ENCODE measurements around the gene HK1. TPM values are rescaled to one million over a fixed set of nuclear protein-coding genes. Genes with fewer than 3 reads are reported as not detected.
"Not testable (repeated sequence)": the region's sequence is repeated elsewhere in the genome, so short reads cannot be mapped to it uniquely, and the experiment has no call there.

HK1 gene
- total RNA-seq, 1 donor from 2014 or later, result 113 TPM

- DNase-seq (ENCODE audit: low read depth in 2 of 2), result no peak
Measured at GRCh38 chr10:69254877-69255276, 23.4 kb upstream of the HK1 start.

DNA sequence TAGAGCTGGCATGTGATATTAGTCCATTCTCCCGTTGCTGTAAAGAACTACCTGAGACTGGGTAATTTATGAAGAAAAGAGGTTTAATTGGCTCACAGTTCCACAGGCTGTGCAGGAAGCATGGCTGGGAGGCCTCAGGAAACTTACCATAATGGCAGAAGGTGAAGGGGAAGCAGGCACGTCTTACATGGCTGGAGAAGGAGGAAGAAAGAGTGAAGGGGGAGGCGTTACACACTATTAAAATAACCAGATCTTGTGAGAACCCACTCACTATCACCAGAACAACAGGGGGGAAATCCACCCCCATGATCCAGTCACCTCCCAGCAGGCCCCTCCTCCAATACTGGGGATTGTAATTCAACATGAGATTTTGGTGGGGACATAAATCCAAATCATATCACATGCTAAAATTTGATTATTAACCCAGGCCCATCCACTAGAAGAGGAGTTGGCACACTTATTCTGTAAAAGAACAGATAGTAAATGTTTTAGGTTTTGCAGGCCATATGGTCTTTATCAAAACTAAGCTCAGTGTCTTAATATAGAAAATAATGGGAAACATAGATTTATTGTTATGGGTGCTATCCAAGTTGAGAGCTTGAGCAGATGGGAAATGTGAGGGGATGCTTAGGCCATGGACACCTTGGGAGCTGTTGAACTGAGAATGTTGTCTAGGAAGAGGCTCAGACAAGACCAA, 18.6 kb upstream of the HK1 start:
- DNase-seq (ENCODE audit: low read depth in 2 of 2), result no peak

- no peak for DNase-seq (ENCODE audit: low read depth in 2 of 2)
Measured at GRCh38 chr10:69261184-69261583, 17.1 kb upstream of the HK1 start.

DNA sequence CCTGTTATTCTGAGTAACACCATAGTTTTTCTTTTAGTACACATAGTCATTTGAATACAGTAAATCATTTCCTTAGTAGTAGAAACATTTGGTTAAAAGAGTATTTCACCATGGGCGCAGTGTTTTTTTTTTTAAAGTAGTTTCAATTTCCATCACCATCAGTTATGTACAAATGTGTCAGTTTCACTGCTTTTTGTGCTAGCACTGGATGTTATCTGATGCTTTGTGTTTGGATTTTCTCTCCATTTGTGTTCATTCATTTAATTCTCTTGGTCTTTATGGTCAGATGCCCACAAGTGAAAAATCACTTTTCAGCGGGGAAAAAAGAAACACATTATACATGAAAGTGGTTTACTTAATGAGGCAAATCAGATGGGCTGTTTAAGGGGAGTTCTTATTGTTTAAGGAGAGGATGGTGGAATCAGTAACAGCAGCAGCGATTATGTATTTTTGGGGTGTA, 16.0 kb upstream of the HK1 start:
- DNase-seq (ENCODE audit: low read depth in 2 of 2), result no peak

GRCh38 chr10:69265521-69265920, 12.8 kb upstream of the HK1 start:
- no peak for DNase-seq (ENCODE audit: low read depth in 2 of 2)

DNA sequence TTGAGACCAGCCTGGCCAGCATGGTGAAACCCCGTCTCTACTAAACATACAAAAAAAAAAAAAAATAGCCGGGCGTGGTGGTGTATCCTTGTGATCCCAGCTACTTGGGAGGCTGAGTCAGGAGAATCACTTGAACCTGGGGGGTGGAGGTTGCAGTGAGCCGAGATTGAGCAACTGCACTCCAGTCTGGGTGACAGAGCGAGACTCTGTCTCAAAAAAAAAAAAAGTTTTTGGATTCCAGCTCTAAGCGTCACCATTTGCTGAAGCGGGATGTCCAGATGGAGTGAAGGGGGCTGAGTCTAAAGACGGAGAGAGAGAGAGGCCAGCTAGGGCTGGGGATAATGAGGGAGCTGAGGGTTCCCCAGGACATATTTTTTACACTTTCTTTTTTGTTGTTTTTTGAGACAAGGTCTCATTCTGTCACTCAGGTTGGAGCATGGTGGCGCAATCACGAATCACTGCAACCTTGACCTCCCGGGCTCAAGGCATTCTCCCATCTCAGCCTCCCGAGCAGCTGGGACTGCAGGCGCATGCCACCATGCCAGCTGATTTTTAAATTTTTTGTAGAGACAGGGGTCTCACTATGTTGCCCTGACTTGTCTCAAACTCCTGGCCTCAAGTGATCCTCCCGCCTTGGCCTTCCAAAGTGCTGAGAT, 9.4 kb upstream of the HK1 start:
- no peak for DNase-seq (ENCODE audit: low read depth in 2 of 2)

- no peak for DNase-seq (ENCODE audit: low read depth in 2 of 2)
Measured at GRCh38 chr10:69269761-69270160, 8.5 kb upstream of the HK1 start.

DNA sequence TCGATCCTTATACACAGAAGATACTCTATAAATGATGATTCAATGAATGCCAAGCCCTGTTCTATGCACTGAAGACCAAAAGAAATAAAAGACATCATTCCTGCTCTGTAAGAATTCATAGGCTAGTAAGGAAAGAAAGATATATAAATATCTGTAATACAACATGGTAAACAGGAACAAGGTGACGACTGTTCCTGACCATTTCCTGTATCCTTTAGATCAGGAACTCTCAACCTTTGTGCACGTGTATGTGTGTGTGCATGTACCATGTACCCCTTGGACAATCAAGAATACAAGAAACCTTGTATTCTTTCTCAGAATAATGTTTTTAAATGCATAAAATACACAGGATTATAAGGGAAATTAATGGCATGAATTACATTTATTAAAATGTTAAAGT, 7.3 kb upstream of the HK1 start:
- DNase-seq (ENCODE audit: low read depth in 2 of 2), result peak; percentile 32 to 50

- DNase-seq (ENCODE audit: low read depth in 2 of 2), result peak in 1 of 2 donors; percentile 35
Measured at GRCh38 chr10:69272624-69273023, 5.7 kb upstream of the HK1 start.

GRCh38 chr10:69275444-69275843, 2.9 kb upstream of the HK1 start:
- no peak for DNase-seq (ENCODE audit: low read depth in 2 of 2)

- no peak for DNase-seq (ENCODE audit: low read depth in 2 of 2)
Measured at GRCh38 chr10:69276503-69276902, 1.8 kb upstream of the HK1 start.

DNA sequence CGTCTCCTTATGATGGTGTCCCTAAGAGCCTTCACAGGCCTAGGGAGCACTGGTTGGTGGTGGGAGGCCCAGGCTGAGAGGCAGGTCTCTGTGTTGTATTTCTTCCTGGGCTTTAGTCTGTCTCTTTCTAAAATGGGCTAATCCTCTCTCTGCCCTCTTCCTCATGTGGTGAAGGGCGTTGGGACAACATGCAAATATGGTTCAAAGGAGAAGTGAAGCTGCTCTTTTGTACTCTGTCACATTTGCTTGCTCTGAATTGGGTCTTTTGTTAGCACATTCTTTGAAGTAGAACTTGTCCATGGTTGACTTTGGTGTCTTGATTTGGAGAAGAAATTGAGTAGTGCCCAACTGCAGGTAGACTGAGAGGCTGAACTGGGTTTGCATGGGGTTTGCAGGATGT, 814 bp downstream of the HK1 start:
- DNase-seq (ENCODE audit: low read depth in 2 of 2), result no peak

DNA sequence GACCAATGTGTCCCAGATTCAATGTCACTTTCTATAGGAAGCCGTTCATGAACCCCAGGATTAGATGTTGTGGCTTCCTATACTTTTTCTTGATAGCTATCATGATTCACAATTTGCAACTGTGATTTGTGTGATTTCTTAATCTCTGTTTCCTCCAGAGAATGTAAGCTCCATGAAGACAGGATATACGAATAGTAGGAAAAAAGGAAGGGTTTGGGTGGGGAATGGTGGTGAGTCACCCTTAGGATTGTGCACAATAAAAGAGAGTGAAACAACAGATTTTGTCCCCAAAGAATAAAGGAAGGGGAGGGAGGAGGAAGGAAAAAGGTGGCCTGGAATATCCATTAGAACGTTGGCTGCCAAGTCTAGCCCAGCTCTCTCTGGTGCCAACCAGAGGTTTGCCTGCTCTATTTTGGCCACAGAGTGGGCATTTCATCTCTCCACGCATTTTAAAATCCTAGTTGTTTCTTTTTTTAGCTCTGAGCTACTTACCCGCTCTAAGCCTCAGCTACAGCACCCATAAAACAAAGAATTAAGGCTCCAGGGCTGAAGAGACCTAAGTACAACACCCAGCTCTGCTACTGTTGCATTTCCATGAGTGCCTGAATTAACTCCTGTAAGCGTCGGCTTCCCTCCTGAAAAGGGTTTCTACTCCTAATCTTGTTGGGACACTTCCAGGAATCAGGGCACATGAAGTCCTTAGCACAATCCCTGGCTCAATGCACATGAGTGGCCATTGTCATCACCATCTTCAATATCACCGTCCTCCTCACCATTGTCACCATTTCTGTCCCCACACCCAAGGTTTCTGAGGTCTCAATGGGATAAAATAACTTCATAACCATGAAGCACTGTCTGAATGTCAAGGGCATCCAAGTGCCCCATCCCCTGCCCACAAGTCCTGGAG, 3.5 kb downstream of the HK1 start:
- no peak for DNase-seq (ENCODE audit: low read depth in 2 of 2)

- DNase-seq (ENCODE audit: low read depth in 2 of 2), result not testable (repeated sequence)
Measured at GRCh38 chr10:69284402-69284801, 6.1 kb downstream of the HK1 start.

GRCh38 chr10:69285699-69286098, 7.4 kb downstream of the HK1 start:
- no peak for DNase-seq (ENCODE audit: low read depth in 2 of 2)

GRCh38 chr10:69287181-69287580, 8.9 kb downstream of the HK1 start:
- DNase-seq (ENCODE audit: low read depth in 2 of 2), result no peak

- no peak for DNase-seq (ENCODE audit: low read depth in 2 of 2)
Measured at GRCh38 chr10:69290993-69291392, 12.7 kb downstream of the HK1 start.

DNA sequence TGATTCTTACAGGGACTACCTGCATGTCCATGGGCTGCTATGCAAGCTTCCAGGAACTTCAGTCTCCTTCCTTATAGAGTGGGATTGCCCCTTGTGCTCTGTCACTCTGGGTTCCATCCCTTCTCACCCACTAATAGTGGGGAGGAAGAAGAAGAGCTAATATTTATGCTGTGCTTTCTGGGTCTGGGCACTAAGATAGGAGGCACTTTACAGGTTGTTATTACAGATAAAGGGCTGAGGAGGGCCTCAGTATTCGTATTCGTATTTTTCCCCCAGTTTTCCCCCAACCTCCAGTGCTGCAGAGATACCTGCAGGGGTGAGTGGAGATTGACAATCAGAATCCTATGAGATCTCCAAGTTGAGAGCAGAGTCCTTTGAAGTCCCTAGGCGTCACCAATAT, 14.2 kb downstream of the HK1 start:
- DNase-seq (ENCODE audit: low read depth in 2 of 2), result no peak

GRCh38 chr10:69295027-69295636, 16.8 kb downstream of the HK1 start:
- no peak for DNase-seq (ENCODE audit: low read depth in 2 of 2)

GRCh38 chr10:69303632-69304051, 25.3 kb downstream of the HK1 start:
- DNase-seq (ENCODE audit: low read depth in 2 of 2), result no peak

- DNase-seq (ENCODE audit: low read depth in 2 of 2), result no peak
Measured at GRCh38 chr10:69306421-69306820, 28.1 kb downstream of the HK1 start.

- DNase-seq (ENCODE audit: low read depth in 2 of 2), result no peak
Measured at GRCh38 chr10:69307434-69307833, 29.1 kb downstream of the HK1 start.

All from dermis microvascular lymphatic vessel endothelial cell (primary cell).